CD4-positive, alpha-beta T cell treated with Interleukin-21 for 1 hour (primary cell): Measurements from ENCODE around the gene ZDHHC4.

Experiments used
- DNase-seq: peaks from one replicate; pipeline ENCODE4 v3.0.0-alpha.2; 2020

Gene ZDHHC4

DNA sequence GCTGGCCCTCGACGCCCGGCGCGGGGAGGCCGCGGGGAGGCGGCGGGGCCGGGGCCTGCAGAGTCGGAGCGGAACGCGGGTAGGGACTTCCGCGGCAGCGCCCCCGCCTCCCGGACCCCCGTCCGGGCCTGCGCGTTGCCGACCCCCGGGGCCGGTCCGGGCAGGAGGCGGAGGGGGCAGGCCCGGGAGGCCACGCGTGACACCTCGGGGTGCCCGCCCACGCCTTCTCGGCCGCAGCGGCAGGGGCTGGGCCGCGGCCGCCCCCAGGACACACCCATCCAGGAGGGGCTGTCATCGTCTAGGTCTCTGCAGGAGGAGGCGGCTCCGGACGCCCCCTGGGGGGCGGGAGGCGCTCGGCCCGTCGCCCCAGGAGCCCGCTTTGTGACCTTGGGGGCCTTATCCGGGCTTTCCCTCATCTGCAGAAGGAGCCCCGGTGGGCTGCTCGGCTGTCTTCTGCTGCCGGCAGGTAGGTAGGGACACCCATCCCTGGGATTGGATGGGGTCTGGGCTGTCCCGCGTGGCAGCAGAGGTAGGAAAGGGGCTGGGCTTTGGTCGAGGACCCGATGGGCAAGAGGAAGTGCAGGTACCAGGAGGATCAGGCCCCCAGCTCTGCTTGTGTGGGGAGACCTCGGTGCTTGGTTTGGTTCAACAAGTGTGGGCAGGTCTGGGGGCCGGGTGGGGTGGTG lies 60.4 kb downstream of the ZDHHC4 start:
- DNase-seq = peak; percentile 70
